Activated CD4-positive, alpha-beta T cell treated with anti-CD3 and anti-CD28 coated beads, Interleukin-2, Interleukin-6, amounts not matched to agents 100 ng/mL and 50 ng/mL, durations not matched to agents 16 hours and 8 hours (primary cell): ENCODE measurements around the gene DLGAP4.

ENCODE experiments used
- DNase-seq: peaks from one replicate; pipeline ENCODE4 v3.0.0-alpha.2; 2020

Gene DLGAP4

DNA sequence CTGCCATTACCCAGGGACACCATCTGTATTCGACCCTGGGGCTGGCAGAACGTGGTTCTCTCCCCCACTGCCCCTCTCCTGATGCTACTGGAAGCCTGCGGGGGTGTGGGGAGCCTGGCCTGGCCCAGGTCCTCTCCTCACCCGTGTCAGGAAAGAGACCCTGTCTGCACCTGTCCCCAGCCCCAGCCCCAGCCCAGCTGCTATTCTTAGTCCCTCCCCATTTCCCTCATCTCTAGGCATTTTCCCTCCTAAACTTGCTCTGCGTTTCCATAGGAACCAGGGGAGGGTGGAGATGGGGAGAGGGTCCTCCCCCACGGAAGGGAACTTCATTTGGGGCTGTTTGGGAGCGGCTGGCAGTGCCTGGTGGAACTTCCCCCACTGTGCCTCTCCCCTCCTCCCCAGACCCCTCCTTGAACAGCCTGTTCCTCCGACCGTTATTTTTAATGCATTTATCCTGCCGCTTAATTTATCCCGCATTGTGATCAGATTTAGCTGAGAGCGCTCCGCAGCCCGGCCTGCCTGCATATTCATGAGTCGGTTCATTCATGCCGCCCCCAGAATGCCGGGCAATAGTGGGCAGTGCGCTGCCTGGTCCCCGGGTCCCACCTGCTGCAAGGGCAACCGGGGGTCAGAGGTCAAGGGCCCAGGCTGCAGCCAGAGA, 31.8 kb upstream of the DLGAP4 start:
- DNase-seq: no peak

DNA sequence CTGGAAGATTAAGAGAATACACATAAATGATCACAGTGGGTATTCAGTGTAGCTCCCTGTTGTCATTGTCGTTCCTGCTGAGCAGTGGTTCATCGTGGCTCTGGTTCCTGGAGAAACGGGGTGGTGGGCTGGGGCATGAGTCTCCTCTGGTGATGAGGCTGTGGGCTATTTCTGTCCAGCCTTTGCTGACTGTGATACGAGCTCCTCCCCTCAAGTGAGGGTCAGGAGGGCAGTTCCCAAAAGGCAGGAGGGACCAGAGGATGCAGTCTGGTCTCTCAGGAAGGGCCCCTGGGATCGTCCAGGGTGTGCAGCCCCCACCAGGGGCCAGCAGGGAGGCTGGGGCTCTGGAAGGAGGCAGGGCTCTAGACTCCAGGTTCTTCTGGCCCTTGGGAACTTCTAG, 31.1 kb upstream of the DLGAP4 start:
- DNase-seq: no peak

DNA sequence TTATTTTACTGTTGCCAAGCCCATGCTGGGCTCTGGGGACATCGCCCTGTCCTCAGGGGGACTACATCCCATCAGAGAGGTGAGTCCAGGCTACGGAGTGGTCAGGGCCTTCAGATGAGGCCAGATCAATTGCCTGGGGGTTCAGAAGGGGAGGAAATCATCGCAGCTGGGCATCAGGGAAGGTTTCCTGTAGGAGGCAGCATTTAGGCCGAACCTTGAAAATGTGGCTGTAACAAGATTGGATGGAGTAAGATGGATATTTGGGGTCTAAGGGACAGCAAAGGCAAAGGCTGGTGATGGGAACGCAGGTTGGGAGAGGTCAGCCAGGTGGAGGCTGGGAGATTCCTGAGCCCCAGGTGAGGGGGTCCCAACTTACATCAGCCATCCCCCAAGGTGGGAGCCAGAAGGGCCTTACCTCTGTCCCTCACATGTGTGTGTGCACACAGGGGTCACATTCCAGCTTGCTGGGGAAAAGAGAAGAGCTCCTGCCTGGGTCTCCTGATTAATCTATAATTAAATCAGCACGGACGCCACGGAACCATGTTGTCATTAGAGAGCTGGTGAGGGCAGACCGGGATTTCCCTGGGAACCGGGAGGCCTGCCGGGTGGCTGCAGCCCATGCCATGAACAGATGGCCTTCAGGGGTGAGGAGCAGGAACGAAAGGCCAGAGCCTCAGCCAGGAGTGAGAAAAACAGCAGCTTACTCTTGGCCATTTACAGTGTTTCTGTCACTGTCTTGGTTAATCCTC, 30.5 kb upstream of the DLGAP4 start:
- no peak for DNase-seq

DNA sequence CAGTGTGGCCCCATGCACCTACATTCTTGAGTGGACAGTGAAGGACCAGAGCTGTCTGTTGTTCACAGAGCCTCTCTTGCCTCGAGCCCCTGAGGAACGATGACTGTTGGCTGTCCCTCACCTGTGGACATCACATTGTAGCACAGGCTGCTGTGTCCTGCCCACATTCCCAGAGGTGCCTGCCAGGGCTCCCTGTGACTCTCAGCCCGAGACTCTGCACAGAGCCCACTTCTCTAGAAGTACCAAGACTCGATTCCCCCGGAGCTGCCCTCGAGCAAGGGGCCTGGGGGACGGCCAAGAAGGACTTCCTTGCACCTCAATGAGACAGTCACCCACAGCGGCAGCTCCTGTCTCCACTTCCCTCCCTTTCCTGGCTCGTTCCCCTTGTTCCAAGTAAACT, 28.6 kb upstream of the DLGAP4 start:
- DNase-seq: no peak

DNA sequence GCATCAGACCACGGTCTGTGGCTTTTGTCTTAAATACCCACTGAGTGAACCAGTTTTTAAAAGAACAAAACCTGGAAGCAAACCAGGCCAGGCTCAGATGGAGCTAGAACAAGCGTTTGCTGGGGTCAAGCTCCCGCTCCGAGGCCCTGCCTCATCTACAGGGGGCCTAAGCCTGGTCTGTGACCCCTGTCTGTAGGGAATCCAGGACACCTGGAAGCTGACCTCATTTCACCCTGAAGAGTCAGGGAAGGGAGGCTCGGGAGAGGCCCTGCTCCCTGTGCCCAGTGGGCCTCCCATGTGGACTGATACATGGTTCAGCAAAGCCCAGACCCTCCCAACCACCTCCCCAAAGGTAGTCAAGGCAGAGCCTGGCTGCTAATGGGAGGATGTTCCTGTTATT, 26.8 kb upstream of the DLGAP4 start:
- DNase-seq: no peak

DNA sequence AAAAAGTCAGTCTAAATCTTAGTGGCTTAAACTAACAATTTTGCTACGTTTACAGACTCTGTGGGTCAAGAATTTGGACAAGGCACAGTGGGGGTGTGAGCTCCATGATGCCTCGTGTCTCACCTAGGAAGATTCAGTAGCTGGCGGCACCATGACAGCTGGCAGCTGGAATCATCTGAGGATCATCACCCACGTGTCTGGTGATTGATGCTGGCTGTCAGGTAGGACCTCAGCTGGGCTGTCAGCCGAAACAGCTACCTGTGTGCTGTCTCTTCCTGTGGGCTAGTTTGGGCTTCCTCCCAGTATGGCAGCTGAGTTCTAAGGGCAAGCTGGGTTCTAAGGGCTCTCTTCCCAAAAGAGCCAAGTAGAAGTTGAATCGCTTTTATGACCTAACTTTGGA, 26.4 kb upstream of the DLGAP4 start:
- DNase-seq: no peak

DNA sequence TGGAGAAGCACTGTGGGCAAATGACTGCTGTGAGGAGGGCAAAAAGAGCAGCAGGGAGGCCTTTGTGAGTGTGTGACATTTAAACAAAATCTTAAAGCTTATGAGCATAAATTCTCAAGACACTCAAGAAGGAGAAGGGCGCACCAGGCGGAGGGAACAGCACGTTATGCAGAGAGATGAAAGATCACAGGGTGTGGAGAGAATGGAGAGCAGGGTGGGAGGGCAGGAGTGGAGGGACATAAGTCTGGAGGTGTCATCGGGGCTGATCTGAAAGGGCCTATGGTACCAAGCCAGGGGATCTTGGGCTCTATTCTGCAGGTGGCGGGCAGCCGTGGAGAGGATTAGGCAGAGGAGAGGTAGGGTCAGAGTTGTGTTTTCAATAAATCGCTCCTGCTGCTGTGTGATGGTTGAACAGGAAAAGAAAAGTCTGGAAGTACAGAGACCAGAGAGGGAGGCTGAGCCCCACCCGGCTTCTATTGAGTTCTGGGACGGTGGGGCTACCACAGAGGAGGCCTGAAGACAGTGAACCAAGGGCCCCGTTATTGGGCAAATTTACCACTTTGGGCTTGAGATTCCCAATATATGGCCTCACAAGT, 24.3 kb upstream of the DLGAP4 start:
- no peak for DNase-seq

DNA sequence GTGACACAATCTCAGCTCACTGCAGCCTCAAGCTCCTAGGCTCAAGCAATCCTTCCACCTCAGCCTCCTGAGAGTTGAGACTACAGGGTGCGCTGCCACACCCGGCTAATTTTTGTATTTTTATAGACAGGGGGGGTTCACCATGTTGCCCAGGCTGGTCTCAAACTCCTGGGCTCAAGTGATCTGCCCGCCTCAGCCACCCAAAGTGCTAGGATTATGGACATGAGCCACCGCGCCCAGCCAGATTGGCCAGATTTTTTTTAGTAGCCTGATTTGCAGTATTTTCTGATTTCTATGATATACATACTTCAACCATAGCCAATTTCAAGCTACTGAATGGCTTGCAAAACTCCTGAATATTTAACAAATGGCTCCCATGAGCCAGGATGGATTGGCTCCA, 21.4 kb upstream of the DLGAP4 start:
- no peak for DNase-seq

DNA sequence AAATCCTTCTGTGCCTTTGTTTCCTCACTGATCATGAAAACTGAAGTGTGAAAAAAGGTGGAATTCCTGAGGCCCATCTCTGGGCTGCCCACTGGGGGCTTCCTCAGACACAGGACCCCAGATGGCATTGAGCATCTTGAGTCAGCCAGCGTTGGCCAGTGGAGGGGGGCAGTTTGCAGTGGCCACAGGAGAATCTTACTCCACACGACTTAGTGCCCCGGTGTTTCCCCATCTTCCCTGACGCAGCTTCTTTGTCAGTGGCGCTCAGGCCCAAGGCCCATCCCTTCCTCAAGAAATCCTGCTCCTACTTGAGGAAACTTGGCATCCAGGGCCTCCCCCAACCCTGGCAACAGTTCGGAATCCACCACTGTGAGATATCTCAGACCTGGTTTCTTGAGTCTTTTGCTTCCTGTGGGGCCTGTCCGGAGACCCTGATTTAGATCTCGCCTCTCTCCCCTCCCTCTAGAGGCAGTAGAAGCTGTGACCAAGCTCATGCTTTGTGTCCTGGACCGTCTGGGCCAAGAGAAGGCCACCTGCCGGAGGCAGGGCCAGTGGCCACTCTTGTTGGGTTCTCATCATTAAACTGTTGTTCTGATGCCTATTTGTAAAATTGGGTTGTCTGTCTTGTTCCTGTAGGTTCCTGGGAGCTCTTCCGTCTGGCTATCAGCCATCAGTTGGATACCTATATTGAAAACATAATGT, 20.2 kb upstream of the DLGAP4 start:
- no peak for DNase-seq

DNA sequence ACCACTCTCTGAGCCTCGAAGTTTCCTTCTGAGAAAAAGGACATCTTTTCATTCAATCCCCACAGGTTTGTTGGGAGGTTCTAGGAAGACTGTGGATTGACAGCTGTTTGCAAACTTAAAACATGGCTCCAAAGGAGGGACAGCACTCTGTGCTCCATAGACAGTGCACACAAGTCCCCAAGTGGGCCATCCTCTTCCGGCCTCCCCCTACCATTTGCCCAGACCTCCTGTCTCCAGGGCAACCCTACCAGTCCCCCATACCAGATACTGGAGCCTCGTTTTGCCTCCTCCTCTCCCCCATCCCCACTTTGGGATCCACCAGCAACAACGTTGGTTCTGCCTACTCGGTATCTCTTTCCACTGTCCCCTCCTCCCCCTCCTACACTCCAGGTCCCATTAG, 8.5 kb upstream of the DLGAP4 start:
- DNase-seq: no peak

DNA sequence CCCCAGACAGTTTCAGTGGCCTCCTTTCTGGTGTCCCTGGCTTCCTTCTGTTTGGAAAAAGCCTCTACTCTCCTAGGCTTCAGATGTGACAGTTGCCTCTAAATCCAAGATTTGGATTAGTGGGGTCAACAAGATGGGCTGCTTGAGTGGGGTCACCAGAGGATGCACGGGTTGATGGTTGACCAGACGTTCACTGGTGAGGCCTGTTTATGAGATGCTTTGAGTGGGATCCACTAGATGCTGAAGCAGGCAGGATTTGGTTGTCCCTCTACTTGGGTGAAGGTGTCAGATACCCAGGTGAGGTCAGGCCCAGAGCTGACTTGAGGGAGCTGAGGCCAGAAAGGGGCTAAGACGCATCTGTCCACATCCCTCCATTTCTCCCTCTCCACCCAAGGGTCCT, 8.1 kb upstream of the DLGAP4 start:
- DNase-seq: no peak

DNA sequence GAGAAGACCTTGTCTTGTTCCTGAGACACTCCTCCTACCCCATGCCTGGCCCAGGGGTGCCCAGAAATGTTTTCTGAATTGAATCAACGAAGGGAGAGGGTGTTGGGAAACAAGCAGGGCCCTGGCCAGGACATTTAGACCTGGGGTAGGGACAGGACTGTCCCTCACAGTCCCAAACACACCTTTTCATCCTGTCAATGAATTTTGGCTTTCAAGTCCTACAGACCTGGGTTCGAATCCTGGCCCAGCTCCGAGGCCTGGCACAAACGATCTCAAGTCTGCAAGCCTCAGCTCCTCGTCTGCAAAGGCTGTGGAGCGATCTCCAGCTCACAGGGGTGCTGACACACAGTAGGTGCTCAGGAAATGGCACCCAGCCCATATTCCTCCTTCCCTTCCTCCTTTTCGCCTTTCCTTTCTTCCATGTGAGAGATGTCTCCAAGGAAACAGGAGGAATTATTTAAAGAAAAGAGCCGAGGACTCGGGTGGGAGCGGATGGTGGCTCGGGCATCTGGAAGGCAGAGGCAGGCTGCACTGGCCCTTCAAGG, 7.3 kb upstream of the DLGAP4 start:
- DNase-seq: no peak

DNA sequence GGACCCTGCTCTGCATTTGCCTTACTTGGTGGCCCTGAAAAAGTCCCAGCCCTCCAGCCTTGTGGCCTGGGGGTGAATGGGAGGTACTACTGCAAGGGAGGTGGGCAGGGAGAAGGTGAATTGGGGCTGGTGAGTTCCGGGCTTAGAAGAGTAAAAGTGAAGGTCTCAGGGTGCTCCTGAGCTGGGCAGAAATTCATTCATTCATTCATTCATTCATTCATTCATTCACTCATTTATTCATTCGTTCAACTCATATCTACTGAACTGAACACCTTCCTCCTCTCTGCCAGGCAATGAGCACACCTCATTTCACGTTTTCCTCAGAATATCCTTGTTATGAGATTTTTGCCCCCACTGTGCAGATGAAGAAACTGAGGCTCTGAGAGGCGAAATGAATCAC, 6.7 kb upstream of the DLGAP4 start:
- DNase-seq: no peak

DNA sequence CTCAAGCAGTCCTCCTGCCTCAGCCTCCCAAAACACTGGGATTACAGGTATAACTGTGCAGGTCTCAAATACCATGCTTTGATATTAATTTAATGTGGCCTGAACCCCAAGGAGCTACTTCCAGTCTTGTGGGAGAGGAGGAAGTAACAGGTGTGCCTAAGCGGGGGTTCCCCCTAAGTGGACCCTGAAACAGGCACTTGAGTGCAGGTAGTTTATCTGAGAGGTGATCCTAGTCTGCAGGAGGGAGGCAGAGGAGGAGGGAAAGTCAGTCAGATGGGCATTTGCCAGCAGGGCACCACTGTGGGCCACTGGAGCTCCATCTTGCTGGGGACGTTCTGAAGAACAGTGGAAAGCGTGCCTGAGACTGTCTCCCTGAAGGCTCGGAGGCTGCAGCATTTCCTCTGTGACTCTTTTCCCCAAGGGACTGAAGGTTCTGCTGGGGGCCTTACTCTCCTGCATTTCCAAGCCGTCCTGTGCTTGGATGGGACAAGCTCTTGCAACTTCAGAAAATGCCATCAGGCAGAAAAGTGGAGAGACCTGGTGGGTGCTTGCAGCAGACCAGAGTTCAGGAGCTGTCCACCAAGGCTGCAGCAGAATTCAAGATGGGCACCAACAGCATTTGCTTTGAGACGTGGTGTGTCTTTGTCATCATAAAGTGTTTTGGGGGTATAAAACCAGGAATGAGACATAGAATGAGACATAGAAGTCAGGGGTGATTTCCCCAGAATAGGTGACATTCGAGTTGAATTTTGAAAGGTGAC, 4.6 kb upstream of the DLGAP4 start:
- no peak for DNase-seq

DNA sequence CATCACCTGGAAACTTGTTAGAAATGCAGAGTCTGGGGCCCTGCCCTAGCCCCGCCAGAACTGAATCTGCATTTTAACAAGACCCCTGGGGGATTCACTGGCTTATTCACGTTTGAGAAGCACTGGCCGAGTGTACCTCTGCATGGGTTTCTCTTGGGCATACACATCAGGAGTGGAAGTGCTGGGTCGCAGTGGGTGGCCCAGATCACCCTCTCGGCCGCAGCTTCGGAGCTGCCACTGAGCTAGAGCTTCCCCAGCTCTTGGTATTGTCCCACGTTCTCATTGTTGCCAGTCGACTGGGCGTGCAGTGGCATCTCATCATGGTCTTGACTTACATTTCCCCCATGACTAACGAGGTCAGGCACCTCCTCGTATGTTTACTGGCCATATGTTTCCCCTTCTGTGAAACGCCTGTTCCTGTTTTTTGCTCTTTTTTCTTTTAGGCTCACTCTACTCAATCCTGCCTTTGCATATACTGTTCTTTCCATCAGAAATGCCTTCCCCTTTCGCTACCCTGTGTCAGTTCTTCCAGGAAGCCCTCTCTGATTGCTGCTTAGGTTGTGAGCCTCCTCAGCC, 3.0 kb upstream of the DLGAP4 start:
- DNase-seq: no peak

DNA sequence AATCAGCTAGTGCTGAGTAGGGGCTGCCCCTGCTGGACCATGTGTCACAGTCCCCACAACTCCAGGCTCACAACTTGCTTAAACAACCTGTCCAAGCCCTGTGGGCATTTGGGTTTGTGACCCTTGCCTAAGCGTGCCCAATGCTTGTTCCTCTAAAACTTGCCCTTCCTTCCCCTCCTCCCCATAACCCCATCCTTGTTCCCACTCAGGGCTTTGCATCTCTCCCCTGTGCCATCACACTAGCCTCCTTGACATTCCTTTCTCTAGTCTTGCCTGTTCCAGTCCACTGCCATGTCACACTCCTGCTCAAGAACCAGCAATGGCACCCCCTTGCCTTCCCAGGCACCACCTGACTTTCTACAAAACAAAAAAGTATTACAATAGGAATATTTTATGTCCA, 2.3 kb upstream of the DLGAP4 start:
- no peak for DNase-seq

DNA sequence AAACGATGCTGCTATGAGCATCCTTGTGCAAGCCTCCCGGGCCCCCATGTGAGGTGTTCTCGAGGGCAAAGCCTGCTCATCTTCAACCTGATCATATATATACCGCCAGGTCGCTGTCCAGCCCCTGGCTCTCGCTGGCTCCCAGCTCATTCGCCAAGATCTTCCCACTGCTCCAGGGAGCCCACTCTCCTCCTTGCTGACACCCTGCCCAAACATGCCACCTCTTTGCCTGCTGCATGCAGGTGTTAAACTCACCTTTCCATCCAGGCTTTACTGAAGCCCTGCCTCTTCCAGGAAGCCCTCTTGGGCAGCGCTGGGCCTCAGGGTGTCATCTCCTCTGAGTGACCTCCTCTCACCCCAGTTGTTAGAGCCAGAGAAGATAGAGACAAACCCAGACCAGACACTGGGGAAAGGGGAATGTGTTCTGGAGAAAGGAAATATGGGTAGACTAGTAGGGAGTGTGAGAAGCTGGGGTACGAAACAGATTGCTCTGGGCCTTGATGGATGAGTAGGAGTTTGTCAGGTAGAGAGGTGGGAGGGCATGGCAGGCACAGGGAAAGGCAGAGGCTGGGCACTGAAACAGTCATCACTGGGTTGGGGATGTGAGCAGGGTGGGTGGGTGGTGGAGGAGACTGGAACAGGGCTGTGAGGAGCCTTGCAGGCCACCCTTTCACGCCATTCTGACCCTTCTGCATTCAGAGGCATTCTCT, 1.2 kb upstream of the DLGAP4 start:
- DNase-seq: no peak

DNA sequence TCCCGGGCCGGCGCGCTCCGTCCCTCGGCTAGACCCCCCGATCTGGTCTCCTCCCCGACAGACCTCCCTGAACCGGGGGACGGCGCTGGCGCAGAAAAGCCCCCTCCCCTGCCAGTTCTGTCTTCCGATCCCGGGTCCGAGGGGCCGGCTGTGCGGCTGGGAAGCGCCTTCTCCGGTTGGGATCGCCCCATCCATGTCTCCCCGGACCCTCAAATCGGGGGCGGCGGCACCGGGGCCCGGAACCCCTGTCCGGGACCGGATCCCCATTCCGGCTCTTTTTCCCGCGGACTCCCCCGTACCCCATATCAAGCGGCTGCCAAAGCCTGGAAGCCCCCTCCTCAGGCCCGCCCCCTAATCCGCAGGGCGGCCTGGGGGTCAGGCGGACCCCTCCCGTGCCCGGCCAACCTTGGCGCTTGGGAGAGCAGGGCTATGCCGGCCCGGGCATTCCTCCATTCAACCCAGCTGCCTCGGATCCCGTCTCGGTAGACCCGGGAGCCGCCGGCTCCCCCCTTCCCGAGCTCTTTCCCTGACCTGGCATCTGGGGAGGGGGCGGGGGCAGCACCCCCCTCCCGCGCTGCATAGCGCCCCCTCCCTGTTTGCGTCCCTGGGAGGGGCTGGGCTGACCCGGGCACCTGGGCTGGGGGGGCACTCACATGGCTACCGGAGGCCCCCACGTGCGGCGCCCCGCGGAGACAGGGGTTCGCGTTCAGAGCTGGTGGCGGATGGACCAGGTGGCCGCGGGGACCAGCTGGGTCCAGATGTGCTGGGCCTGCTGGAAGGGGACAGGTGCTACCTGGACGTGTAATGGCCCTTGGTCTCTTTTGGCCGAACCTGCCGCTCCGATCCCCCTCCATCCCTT, 643 bp downstream of the DLGAP4 start:
- DNase-seq: no peak

DNA sequence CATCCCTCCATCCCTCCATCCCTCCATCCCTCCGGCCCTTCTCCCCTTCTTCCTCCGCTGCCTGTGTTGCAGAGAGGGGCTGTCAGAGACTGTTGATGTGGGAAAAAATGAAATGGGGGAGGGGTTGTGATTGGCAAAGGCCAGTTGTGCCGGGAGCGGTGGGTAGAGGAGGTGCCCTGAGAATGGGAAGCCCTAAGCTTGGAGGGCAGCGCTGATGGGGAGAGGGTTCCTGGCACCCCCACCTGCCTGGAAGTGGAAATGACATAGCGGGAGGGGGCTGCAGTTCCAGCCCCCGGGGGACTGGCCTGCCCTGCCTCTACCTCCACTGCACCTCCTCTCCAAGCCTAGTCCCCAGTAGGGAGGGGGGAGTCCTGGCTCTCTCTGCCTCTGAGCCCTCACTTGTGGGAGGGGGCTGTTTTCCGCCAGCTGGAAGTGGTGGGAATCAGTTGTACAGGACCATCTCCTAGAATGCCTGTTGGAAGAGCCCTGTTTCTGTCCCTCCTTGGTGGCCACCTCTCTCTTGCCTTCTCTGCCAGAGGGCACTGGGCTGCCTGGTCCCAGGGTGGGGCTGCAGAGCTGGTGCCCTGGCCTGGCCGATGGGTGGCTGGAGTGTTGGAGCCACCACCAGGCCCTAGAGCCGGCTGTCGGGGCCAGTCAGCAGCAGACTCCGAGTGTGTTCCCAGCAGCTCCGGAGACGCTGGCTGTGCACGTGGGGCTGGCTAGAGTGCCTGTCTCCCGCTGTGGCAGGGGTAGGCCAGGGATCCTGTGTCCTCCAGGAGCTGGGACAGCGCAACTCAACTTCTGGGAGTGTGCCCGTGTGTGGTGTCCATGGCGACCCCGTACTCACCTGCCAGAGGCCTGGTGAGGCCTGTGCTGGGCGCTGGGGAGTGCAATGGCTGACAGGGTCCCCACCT, 1.5 kb downstream of the DLGAP4 start:
- no peak for DNase-seq

DNA sequence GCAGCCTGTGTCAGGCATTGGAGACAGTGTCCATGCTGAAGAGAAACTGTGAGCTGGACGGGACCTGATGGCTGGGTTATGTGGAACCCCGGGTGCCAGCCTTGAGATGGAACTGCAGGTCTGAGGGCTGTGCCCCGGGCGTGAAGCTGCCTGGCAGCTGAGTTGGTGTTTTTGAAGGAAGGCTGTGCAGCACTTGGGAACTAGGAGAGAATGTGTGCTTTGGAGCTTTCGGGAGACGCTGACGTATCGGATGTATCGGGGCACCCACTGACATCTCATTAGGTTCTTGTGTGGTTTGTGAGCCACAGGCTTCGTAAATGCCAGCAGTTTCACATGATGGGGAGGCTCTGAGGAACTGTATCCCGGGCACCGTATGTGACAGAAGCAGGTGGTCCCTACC, 2.2 kb downstream of the DLGAP4 start:
- no peak for DNase-seq
